H1 (cell line): Measurements from ENCODE around the gene TELO2. TPM values are rescaled to one million over a fixed set of nuclear protein-coding genes. Genes with fewer than 3 reads are reported as not detected.

Source experiments
- FOSL1 ChIP-seq: IDR thresholded peaks from 2 replicates; pipeline ENCODE4 v1.6.1; 2011; ENCODE audit warnings: mild to moderate bottlenecking, low read depth, low read length, moderate library complexity; ENCODE audit not compliant: insufficient read depth
- GTF2F1 ChIP-seq: IDR thresholded peaks from 2 replicates; pipeline ENCODE4 v1.6.1; 2012; ENCODE audit warnings: low read depth, low read length, improper control_type of control experiment, borderline replicate concordance
- HDAC2 ChIP-seq, 2 experiments: fragments of 300-600 bp in 1 of 2; sonication (generic) in 1 of 2; IDR thresholded peaks; 2 replicates each; pipeline ENCODE4 v1.6.1; 2011 to 2012; ENCODE audit warnings: low read depth in 2 of 2, low read length in 2 of 2, mild to moderate bottlenecking in 2 of 2, moderate library complexity in 2 of 2, borderline replicate concordance in 1 of 2, inconsistent platforms in 1 of 2
- MAFK ChIP-seq: IDR thresholded peaks from 2 replicates; pipeline ENCODE4 v1.6.1; 2012; ENCODE audit warnings: low read depth, mild to moderate bottlenecking, improper control_type of control experiment, low read length
- SP1 ChIP-seq: IDR thresholded peaks from 2 replicates; pipeline ENCODE4 v1.6.1; 2011; ENCODE audit warnings: low read depth, low read length
- polyA plus RNA-seq, 7 experiments: library from polyadenylated mRNA; depleted of rRNA in 3 of 7; stranded (reverse) in 5 of 7; unstranded in 2 of 7; fragments of >200 nt in 5 of 7; fragments of 200-250 nt in 2 of 7; gene quantifications; 1 replicate in 5 of 7; 2 replicates in 1 of 7; 4 replicates in 1 of 7; pipeline versions ENCODE4 v1.2.1 to v1.2.3, GENCODE V29; 2011 to 2013; ENCODE audit warnings: missing spikeins in 2 of 7, mixed read lengths in 2 of 7
- total RNA-seq: library from RNA; stranded (reverse); fragmentation: NEBNext Ultra II Directional; extraction: Animal tissue kit (Norgen Biotek cat#: 25700); gene quantifications from 2 replicates; pipeline ENCODE4 v1.2.1, GENCODE V29; 2021

The TELO2 gene
- total and polyA plus RNA-seq, 2 of the 8 experiments (the other 6 are each of a cell fraction or from before 2014, with no cell fraction given): 39.3 to 64.8 TPM

DNA sequence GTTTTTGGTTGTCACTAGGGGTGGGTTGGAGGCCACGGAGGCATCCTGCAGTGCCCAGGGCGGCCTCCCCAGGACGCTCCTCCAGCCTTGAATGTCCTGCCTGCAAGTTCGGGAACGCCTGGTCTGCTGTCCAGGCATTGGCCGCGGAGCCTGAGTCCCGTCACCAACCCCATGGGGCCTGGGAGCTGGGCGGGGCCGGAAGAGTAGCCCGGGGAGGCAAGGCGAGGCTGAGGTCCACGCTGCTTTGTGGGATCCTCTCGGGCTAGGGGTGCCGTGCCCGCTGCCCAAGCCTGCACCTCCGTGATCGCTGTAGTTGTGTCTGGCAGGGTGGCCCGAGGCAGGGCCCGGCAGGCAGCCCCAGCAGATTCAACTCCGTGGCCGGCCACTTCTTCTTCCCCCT lies 12.8 kb downstream of the TELO2 start (continued):
- TF ChIP-seq HDAC2 (IDR thresholded peaks at IDR 0.05; ENCODE audit: borderline replicate concordance in 1 of 2, low read depth in 2 of 2, low read length in 2 of 2): no peak
- TF ChIP-seq MAFK: no peak
- no peak for TF ChIP-seq SP1
- no peak for TF ChIP-seq FOSL1
- no peak for TF ChIP-seq GTF2F1
